Vagina (tissue), 2 donors: Measurements from ENCODE around the gene ATXN1. TPM values are rescaled to one million over a fixed set of nuclear protein-coding genes. Genes with fewer than 3 reads are reported as not detected.

Experiments
- DNase-seq, 2 donors: peaks; one replicate each; pipeline ENCODE4 v3.0.0-alpha.2; 2017; ENCODE audit errors: extremely low spot score in 2 of 2
- H3K27ac ChIP-seq: fragments of 200-600 bp; sonication (generic); one replicate; pipeline ENCODE4 v1.5.1; 2019
- H3K27me3 ChIP-seq: fragments of 200-600 bp; sonication (generic); one replicate; pipeline ENCODE4 v1.5.1; 2019
- H3K36me3 ChIP-seq, 2 donors: fragments of 200-600 bp; sonication (generic); one replicate each; pipeline ENCODE4 v1.5.1; 2017 to 2019
- H3K4me1 ChIP-seq: fragments of 200-600 bp; sonication (generic); one replicate; pipeline ENCODE4 v1.5.1; 2019
- H3K4me3 ChIP-seq, 2 donors: fragments of 200-600 bp; sonication (generic); 1 replicate in 1 of 2; 2 replicates in 1 of 2; pipeline ENCODE4 v1.5.1; 2016 to 2019
- H3K9me3 ChIP-seq: fragments of 200-600 bp; sonication (generic); one replicate; pipeline ENCODE4 v1.5.1; 2019
- POLR2A ChIP-seq, 2 donors: fragments of 450-650 bp; IDR thresholded peaks; one replicate each; pipeline ENCODE4 v1.6.1; 2017; ENCODE audit warnings: antibody characterized with exemption in 2 of 2, mild to moderate bottlenecking in 2 of 2, moderate library complexity in 2 of 2
- POLR2AphosphoS5 ChIP-seq, 2 donors: sonication (generic); formaldehyde crosslinking; IDR thresholded peaks; one replicate each; pipeline ENCODE4 v1.9.0; 2017; ENCODE audit warnings: antibody characterized with exemption in 2 of 2, mild to moderate bottlenecking in 2 of 2, low read depth in 1 of 2; ENCODE audit not compliant: insufficient read depth in 1 of 2
- intact Hi-C: fragments of 100-400 bp; cut with DNase I; formaldehyde crosslinking; loops from one replicate; pipeline ENCODE4 v1.15.1; 2023
- total RNA-seq: library from RNA; depleted of rRNA; stranded (reverse); fragments of >200 nt; gene quantifications from one replicate; pipeline ENCODE4 v1.2.3, GENCODE V29; 2016
- TF ChIP-seq, protein P1 (sequence below), 3 experiments: fragments of 450-650 bp in 2 of 3; fragments of 200-600 bp in 1 of 3; sonication (generic) in 1 of 3; IDR thresholded peaks; one replicate each; pipeline ENCODE4 v1.5.1; 2017 to 2019; ENCODE audit warnings: antibody characterized with exemption in 3 of 3, mild to moderate bottlenecking in 2 of 3, moderate library complexity in 2 of 3

Gene ATXN1
- total RNA-seq, 1 donor from 2014 or later: 43.2 TPM

DNA sequence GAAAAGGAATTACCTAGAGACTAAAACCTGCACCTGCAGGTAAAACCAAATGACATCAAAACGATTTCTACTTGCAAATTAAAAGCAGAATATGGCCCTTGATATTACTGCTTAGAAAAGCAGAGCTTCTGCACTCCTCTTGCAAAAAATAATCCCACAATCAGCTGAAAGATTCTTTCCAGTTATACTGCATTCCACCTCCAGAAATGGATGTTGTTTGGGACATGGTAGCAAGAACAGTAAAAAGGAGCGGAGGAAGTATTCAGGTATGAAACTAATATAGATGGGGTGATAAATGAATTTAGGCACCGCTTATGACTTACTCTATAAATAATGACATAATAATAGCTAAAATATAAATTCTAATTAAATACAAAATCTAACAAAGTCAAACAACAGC is 14.9 kb downstream of the ATXN1 start:
- Histone ChIP-seq H3K4me3 (no peak overlapping the region), H3K9me3 (no peaks in the 10 kb centered on the region), H3K36me3 (peaks cover 0 to 5% of the 10 kb centered on the region in 2 donors), H3K27ac (no peak overlapping the region), H3K27me3 (no peaks in the 10 kb centered on the region), H3K4me1 (peaks cover 83% of the 10 kb centered on the region)
- TF ChIP-seq POLR2AphosphoS5 (IDR thresholded peaks at IDR 0.05; ENCODE audit: insufficient read depth in 1 of 2, low read depth in 1 of 2) (no peak), POLR2A (IDR thresholded peaks at IDR 0.05) (no peak)
- TF ChIP-seq, protein P1, sequence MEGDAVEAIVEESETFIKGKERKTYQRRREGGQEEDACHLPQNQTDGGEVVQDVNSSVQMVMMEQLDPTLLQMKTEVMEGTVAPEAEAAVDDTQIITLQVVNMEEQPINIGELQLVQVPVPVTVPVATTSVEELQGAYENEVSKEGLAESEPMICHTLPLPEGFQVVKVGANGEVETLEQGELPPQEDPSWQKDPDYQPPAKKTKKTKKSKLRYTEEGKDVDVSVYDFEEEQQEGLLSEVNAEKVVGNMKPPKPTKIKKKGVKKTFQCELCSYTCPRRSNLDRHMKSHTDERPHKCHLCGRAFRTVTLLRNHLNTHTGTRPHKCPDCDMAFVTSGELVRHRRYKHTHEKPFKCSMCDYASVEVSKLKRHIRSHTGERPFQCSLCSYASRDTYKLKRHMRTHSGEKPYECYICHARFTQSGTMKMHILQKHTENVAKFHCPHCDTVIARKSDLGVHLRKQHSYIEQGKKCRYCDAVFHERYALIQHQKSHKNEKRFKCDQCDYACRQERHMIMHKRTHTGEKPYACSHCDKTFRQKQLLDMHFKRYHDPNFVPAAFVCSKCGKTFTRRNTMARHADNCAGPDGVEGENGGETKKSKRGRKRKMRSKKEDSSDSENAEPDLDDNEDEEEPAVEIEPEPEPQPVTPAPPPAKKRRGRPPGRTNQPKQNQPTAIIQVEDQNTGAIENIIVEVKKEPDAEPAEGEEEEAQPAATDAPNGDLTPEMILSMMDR (IDR thresholded peaks at IDR 0.05): no peak
- intact Hi-C loops: no loop called here
- DNase-seq: no peak

DNA sequence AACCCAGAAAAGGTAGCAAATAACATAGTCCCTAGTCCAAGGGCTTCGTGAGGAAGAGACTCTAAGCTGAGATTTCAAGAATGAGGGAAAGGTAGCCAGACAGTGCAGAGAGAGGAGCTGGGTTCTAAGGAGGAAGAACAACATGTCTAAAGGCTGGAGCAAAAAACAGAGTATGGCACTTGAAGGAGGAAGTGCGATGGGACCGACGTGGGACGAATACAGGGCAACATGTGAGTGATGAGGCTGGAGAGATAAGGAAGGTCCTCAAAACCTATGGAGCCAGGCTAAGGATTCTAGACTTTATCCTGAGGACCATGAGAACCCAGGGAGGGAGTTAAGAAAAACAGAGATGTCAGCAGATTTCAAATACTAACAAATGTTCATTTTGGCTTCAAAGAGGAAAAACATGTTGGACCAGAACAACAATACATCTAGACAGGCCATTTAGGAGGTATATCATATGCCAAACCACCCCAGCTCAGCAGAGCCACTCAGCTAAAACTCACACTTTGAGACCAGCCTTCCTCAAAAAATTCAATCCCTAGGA is 17.5 kb downstream of the ATXN1 start:
- intact Hi-C loops: no loop called here
- Histone ChIP-seq H3K27ac (peak overlapping the region; percentile 16), H3K9me3 (no peaks in the 10 kb centered on the region)

DNA sequence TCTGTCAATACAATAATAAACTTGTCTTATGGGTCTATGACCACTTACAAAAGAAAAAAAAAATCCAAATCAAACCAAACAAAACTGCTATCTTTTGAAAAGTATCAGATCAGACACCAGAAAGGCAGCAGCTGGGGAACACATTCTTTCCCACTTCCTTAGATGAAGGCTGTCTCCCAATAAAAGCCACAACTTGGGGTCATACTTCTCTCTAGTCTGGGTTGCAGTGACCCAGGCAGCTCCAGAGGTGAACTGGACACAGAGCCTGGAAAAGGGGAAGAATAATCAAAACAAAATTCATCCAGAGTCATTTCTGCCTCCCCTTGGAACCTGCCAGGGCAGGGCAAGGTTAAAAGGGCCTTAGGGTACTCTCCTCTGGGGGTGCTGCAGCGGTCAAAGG is 19.1 kb downstream of the ATXN1 start:
- H3K36me3 ChIP-seq: no peaks in the 10 kb centered on the region
- no peaks in the 10 kb centered on the region for H3K27me3 ChIP-seq
- no peak for TF ChIP-seq POLR2A (IDR thresholded peaks at IDR 0.05)
- TF ChIP-seq POLR2AphosphoS5 (IDR thresholded peaks at IDR 0.05; ENCODE audit: insufficient read depth in 1 of 2, low read depth in 1 of 2): no peak
- TF ChIP-seq, protein P1 (IDR thresholded peaks at IDR 0.05): no peak
- H3K4me1 ChIP-seq: peaks cover 94% of the 10 kb centered on the region
- no peak overlapping the region for H3K4me3 ChIP-seq
- no peak for DNase-seq
- peak overlapping the region; percentile 55 for H3K27ac ChIP-seq
- intact Hi-C loops: no loop called here
- H3K9me3 ChIP-seq: no peaks in the 10 kb centered on the region

More for the DNA sequence above, 17.5 kb downstream of the ATXN1 start:
- no peaks in the 10 kb centered on the region for H3K27me3 ChIP-seq
- H3K4me1 ChIP-seq: peaks cover 92% of the 10 kb centered on the region
- TF ChIP-seq POLR2A (IDR thresholded peaks at IDR 0.05): no peak
- TF ChIP-seq POLR2AphosphoS5 (IDR thresholded peaks at IDR 0.05; ENCODE audit: insufficient read depth in 1 of 2, low read depth in 1 of 2): no peak
- TF ChIP-seq, protein P1 (IDR thresholded peaks at IDR 0.05): no peak
- no peak for DNase-seq
- H3K4me3 ChIP-seq: no peak overlapping the region
- no peaks in the 10 kb centered on the region for H3K36me3 ChIP-seq

DNA sequence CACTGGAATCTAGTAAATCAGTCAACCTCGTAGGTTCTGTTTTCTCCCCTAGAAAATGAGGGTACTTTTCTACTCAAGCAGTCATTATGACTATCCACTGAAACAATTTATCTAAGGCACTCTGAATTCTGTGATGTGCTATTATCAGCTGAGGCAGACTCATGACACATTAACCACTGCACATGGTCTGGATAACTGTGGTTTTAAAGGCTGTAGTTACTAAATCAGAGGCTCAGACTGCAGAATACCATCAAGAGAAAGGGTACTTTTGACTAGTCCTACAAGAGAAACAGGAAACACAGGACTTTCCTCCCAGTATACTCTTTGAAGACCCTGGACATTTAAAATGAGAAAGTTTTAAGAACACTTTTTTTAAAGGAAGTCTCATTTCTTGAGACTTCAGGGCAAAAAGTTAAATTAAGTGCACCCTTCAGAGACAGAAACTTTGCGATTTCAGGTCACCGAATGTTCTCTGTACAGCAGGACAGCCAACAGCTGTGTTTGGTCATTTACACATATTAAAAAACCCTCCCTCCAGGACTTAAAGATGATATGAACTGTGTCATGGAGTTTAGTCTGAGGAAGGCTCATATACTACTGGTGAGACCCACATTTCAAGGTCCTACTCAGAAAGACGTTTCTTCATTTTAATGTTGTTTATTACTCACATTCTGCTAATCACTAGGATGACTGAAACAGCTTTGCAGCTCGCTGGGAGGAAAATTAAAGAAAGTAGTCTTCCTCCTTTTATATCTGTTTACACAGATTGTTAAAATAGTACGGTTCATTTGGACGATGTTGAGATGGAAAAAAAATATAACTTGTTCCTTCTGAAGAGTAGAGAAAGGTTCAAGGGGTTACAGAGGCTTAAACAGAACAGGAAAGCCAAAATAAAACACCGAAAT is 19.9 kb downstream of the ATXN1 start:
- Histone ChIP-seq H3K9me3 (no peaks in the 10 kb centered on the region), H3K27me3 (no peaks in the 10 kb centered on the region), H3K27ac (peak overlapping the region; percentile 55), H3K36me3 (no peaks in the 10 kb centered on the region), H3K4me3 (no peak overlapping the region), H3K4me1 (peaks cover 94% of the 10 kb centered on the region)
- DNase-seq: no peak
- intact Hi-C loops: no loop called here
- TF ChIP-seq POLR2A (IDR thresholded peaks at IDR 0.05) (no peak), POLR2AphosphoS5 (IDR thresholded peaks at IDR 0.05; ENCODE audit: insufficient read depth in 1 of 2, low read depth in 1 of 2) (peak in 1 of 2 donors; percentile 14)
- TF ChIP-seq, protein P1 (IDR thresholded peaks at IDR 0.05): no peak

DNA sequence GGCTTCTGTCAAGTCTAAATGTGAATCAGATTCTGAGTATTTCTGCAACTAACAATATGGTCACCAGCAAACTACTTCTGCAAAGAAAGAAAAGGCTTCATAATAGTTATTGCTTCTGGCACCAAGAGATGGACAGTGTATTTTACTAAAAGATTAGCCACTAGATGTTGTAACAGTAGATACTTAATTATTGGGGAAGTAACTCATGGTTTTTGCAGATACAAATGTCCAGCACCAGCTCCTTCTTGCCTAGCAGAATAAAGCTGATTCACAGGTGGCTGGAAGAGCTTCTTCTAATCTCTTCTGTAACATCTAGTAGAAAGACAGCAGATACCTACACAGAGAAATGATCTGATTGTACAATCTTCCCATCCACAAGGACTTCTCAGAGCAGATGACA is 21.2 kb downstream of the ATXN1 start:
- DNase-seq: no peak
- TF ChIP-seq POLR2A (IDR thresholded peaks at IDR 0.05): no peak
- TF ChIP-seq, protein P1 (IDR thresholded peaks at IDR 0.05): no peak
- TF ChIP-seq POLR2AphosphoS5 (IDR thresholded peaks at IDR 0.05; ENCODE audit: insufficient read depth in 1 of 2, low read depth in 1 of 2): no peak
- no peaks in the 10 kb centered on the region for H3K9me3 ChIP-seq
- H3K4me3 ChIP-seq: no peak overlapping the region
- intact Hi-C loops: no loop called here
- H3K27me3 ChIP-seq: no peaks in the 10 kb centered on the region
- H3K36me3 ChIP-seq: no peaks in the 10 kb centered on the region
- H3K27ac ChIP-seq: peak overlapping the region; percentile 55
- peaks cover 91% of the 10 kb centered on the region for H3K4me1 ChIP-seq
